HepG2 (cell line): ENCODE data around the gene CRYM. TPM values are rescaled to one million over a fixed set of nuclear protein-coding genes. Genes with fewer than 3 reads are reported as not detected.

ENCODE experiments used
- DBP ChIP-seq: sonication (generic); formaldehyde crosslinking; IDR thresholded peaks from 2 replicates; pipeline ENCODE4 v1.4.0; 2020; ENCODE audit warnings: missing genetic modification reagents; ENCODE audit errors: not compliant biosample characterization
- HMGXB4 ChIP-seq, 2 experiments: sonication (generic) in 1 of 2; formaldehyde crosslinking in 1 of 2; IDR thresholded peaks; 2 replicates each; pipeline versions ENCODE4 v1.4.0 to v1.6.1; 2018 to 2020; ENCODE audit warnings: missing genetic modification reagents in 2 of 2, borderline replicate concordance in 1 of 2, low read depth in 1 of 2, mild to moderate bottlenecking in 1 of 2, missing biosample characterization in 1 of 2
- PITX1 ChIP-seq: sonication (generic); formaldehyde crosslinking; IDR thresholded peaks from 2 replicates; pipeline ENCODE4 v1.5.1; 2020; ENCODE audit warnings: mild to moderate bottlenecking, missing genetic modification reagents
- PREB ChIP-seq: sonication (generic); formaldehyde crosslinking; IDR thresholded peaks from 2 replicates; pipeline ENCODE4 v1.4.0; 2020; ENCODE audit warnings: missing genetic modification reagents
- STAT6 ChIP-seq: sonication (generic); formaldehyde crosslinking; IDR thresholded peaks from 2 replicates; pipeline ENCODE4 v1.4.0; 2020; ENCODE audit warnings: missing genetic modification reagents, mild to moderate bottlenecking, borderline replicate concordance
- TCF12 ChIP-seq, 2 experiments: fragments of 450-650 bp in 1 of 2; sonication (generic) in 1 of 2; formaldehyde crosslinking in 1 of 2; IDR thresholded peaks; 2 replicates each; pipeline versions ENCODE4 v1.6.1 to v1.8.0; 2017 to 2022; ENCODE audit warnings: antibody characterized with exemption in 1 of 2, mild to moderate bottlenecking in 1 of 2, missing genetic modification reagents in 1 of 2, moderate library complexity in 1 of 2
- TFDP2 ChIP-seq: sonication (generic); formaldehyde crosslinking; IDR thresholded peaks from 2 replicates; pipeline ENCODE4 v1.4.0; 2020; ENCODE audit warnings: missing genetic modification reagents
- ZHX1 ChIP-seq: sonication (generic); formaldehyde crosslinking; IDR thresholded peaks from 2 replicates; pipeline ENCODE4 v1.8.1; 2022; ENCODE audit warnings: low read depth, mild to moderate bottlenecking, missing genetic modification reagents
- ZNF503 ChIP-seq: sonication (generic); formaldehyde crosslinking; IDR thresholded peaks from 2 replicates; pipeline ENCODE4 v1.4.0; 2020; ENCODE audit warnings: missing genetic modification reagents
- ZNF512 ChIP-seq: sonication (generic); formaldehyde crosslinking; IDR thresholded peaks from 2 replicates; pipeline ENCODE4 v1.4.0; 2020; ENCODE audit warnings: mild to moderate bottlenecking, missing genetic modification reagents
- ZNF776 ChIP-seq: sonication (generic); formaldehyde crosslinking; IDR thresholded peaks from 2 replicates; pipeline ENCODE4 v1.4.0; 2020; ENCODE audit warnings: mild to moderate bottlenecking, missing genetic modification reagents
- polyA plus RNA-seq, 8 experiments: library from polyadenylated mRNA; depleted of rRNA in 3 of 8; stranded (reverse) in 7 of 8; unstranded in 1 of 8; fragments of >200 nt; fragmentation: Illumina TruSeq in 4 of 8; extraction: Trizol in 4 of 8; gene quantifications; 2 replicates each; pipeline versions ENCODE4 v1.2.1 to v1.2.3, GENCODE V29; 2011 to 2016; ENCODE audit warnings: low read depth in 4 of 8, missing spikeins in 1 of 8, mixed read lengths in 1 of 8; ENCODE audit not compliant: insufficient read depth in 1 of 8
- total RNA-seq, 5 experiments: library from RNA; depleted of rRNA; stranded (reverse); fragments of >200 nt; fragmentation: Illumina TruSeq; extraction: Trizol; gene quantifications; 2 replicates each; pipeline ENCODE4 v1.2.3, GENCODE V29; 2016; ENCODE audit warnings: low read depth in 1 of 5

Gene CRYM
- total and polyA plus RNA-seq, 2 of the 13 experiments (the other 11 are each of a cell fraction or from before 2014, with no cell fraction given): 1.9 to 2.2 TPM

GRCh38 chr16:21301168-21301894 is 23.2 kb upstream of the CRYM start (continued):
- TF ChIP-seq ZNF503 (CRISPR knock-in tag) (peak; percentile 73; the same call in 1 of the 2 replicates), TFDP2 (CRISPR knock-in tag) (peak; percentile 71), PREB (CRISPR knock-in tag) (no peak; the same call in 1 of the 2 replicates), HMGXB4 (CRISPR knock-in tag; IDR thresholded peaks at IDR 0.05; ENCODE audit: borderline replicate concordance in 1 of 2, low read depth in 1 of 2) (peak; percentile 96 to 97), TCF12 (IDR thresholded peaks at IDR 0.05) (no peak), TCF12 (CRISPR knock-in tag; IDR thresholded peaks at IDR 0.05) (no peak; the same call in none of the 2 replicates), ZNF512 (CRISPR knock-in tag) (peak; percentile 60; the same call in 1 of the 2 replicates), ZHX1 (CRISPR knock-in tag) (peak; percentile 89), DBP (peak; percentile 82), PITX1 (CRISPR knock-in tag) (peak; percentile 35; the same call in 1 of the 2 replicates), STAT6 (CRISPR knock-in tag) (no peak), ZNF776 (CRISPR knock-in tag) (peak; percentile 99)
